Measurements from ENCODE around the gene KIAA1671.

GRCh38 chr22:24947383-24947782 is 5.1 kb upstream of the KIAA1671 start:
- TF ChIP-seq GATA3 (IDR thresholded peaks at IDR 0.05; ENCODE audit: low read depth, low read length) (no peak), GATA2 (IDR thresholded peaks at IDR 0.05; ENCODE audit: low read depth, low read length) (no peak)
